GM06990 (cell line): ENCODE measurements around the gene CCDC51.
"Not testable (repeated sequence)": the region's sequence is repeated elsewhere in the genome, so short reads cannot be mapped to it uniquely, and the experiment has no call there.

Experiments
- DNase-seq: peaks from one replicate; pipeline ENCODE4 v3.0.0-alpha.2; 2011; ENCODE audit not compliant: insufficient read length; ENCODE audit errors: extremely low read depth
- H3K27me3 ChIP-seq: replicated peaks from 2 replicates; pipeline ENCODE4 v1.6.0; 2011; ENCODE audit warnings: low read length; ENCODE audit not compliant: control insufficient read depth, insufficient read depth
- H3K36me3 ChIP-seq: 2 replicates; pipeline ENCODE4 v1.5.1; 2011; ENCODE audit warnings: low read length; ENCODE audit not compliant: control insufficient read depth, insufficient read depth
- H3K4me3 ChIP-seq: replicated peaks from 2 replicates; pipeline ENCODE4 v1.5.1; 2011; ENCODE audit warnings: low read depth, mild to moderate bottlenecking, control low read depth, low read length
- TF ChIP-seq, protein P1 (sequence below): IDR thresholded peaks from 2 replicates; pipeline ENCODE4 v1.5.1; 2011; ENCODE audit warnings: low read length, control low read depth, mild to moderate bottlenecking, inconsistent platforms; ENCODE audit not compliant: insufficient read depth, poor library complexity, severe bottlenecking

The CCDC51 gene, protein sequence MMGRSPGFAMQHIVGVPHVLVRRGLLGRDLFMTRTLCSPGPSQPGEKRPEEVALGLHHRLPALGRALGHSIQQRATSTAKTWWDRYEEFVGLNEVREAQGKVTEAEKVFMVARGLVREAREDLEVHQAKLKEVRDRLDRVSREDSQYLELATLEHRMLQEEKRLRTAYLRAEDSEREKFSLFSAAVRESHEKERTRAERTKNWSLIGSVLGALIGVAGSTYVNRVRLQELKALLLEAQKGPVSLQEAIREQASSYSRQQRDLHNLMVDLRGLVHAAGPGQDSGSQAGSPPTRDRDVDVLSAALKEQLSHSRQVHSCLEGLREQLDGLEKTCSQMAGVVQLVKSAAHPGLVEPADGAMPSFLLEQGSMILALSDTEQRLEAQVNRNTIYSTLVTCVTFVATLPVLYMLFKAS

DNA sequence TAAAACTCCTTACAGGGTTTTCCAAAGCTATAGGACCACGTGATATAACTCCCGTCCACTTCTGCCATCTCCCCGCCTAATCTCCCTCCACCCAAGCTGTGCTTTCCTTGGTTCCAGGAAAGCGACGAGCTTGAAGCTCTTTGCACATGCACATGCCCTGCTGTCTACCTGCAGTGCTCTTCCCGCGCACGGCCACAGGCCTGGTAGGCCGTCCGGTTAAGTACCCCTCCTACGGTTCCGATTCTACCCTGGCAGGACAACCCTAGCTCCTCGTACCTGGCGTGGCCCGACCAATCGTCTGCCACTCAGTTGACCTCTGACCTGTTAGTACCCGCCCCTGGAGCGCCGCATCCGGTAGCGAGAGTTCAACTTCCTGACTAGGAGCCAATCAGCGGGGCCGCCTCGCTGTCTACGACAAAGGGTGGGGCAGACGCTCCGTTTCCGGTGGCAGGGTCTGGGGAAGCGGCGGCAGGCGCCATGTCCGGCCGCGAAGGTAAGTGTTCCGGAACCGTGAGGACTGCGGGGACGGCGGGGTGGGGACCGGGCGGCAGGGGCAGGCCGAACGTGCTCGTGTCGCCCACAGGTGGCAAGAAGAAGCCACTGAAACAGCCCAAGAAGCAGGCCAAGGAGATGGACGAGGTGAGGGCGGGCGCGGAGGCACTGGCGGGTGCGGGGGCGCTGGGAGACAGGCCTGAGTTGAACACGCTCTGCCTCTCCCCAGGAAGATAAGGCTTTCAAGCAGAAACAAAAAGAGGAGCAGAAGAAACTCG lies at the start of gene CCDC51, which contains the start of gene TMA7:
Gene CCDC51, minus strand, starts transcription at position 300 of the 770 bp plus-strand sequence. CDS start 4,991 bp downstream, outside the sequence.
Gene TMA7, plus strand, starts transcription at position 438 of the 770 bp plus-strand sequence. Its CDS starts 40 bp downstream, at position 478.
- peaks cover 12% of the 10 kb centered on the region for H3K36me3 ChIP-seq
- TF ChIP-seq, protein P1, sequence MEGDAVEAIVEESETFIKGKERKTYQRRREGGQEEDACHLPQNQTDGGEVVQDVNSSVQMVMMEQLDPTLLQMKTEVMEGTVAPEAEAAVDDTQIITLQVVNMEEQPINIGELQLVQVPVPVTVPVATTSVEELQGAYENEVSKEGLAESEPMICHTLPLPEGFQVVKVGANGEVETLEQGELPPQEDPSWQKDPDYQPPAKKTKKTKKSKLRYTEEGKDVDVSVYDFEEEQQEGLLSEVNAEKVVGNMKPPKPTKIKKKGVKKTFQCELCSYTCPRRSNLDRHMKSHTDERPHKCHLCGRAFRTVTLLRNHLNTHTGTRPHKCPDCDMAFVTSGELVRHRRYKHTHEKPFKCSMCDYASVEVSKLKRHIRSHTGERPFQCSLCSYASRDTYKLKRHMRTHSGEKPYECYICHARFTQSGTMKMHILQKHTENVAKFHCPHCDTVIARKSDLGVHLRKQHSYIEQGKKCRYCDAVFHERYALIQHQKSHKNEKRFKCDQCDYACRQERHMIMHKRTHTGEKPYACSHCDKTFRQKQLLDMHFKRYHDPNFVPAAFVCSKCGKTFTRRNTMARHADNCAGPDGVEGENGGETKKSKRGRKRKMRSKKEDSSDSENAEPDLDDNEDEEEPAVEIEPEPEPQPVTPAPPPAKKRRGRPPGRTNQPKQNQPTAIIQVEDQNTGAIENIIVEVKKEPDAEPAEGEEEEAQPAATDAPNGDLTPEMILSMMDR: no peak
- peak; percentile 94 for DNase-seq

DNA sequence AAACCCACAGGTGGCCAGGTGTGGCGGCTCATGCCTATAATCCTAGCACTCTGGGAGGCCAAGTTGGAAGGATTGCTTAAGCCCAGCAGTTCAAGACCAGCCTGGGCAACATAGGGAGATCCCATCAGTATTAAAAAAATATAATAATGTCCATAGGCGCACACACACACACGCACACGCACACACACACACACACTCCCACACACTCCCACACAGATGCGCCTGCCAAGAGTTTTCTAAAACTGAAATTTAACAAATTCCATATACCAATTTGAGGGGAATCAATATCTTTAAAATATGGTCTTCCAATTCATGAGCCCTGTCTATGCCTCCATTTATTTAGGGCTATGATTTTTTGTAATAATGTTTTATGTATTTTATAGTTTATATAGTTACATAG lies 47.0 kb upstream of the CCDC51 start:
- DNase-seq: no peak
- Histone ChIP-seq H3K4me3 (no peak overlapping the region), H3K36me3 (no peaks in the 10 kb centered on the region), H3K27me3 (no peaks in the 10 kb centered on the region)
- TF ChIP-seq, protein P1: no peak

More for the DNA sequence above, at the start of gene CCDC51, which contains the start of gene TMA7:
- no peaks in the 10 kb centered on the region for H3K27me3 ChIP-seq
- H3K4me3 ChIP-seq: peak within 1 kb of the TSS; percentile 99

DNA sequence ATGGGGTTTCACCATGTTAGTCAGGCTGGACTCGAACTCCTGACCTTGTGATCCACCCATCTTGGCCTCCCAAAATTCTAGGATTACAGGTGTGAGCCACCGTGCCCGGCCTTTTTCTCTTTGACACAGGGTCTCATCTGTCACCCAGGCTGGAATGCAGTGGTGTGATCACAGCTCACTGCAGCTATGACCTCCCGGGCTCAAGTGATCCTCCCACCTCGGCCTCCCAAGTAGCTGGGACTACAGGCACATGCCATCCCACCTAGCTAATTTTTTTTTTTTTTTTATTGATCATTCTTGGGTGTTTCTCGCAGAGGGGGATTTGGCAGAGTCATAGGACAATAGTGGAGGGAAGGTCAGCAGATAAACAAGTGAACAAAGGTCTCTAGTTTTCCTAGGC lies 42.9 kb upstream of the CCDC51 start:
- not testable (repeated sequence) for H3K27me3 ChIP-seq, H3K36me3 ChIP-seq, DNase-seq, H3K4me3 ChIP-seq

DNA sequence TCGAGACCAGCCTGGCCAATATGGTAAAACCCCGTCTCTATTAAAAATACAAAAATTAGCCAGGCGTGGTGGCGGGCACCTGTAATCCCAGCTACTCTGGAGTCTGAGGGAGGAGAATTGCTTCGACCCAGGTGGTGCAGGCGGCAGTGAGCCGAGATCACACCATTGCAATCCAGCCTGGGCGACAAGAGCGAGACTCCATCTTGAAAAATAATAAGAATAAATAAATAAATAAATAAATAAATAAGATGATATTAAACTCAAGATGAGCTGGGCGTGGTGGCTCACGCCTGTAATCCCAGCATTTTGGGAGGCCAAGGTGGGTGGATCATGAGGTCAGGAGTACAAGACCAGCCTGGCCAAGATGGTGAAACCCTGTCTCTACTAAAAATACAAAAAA lies 41.0 kb upstream of the CCDC51 start:
- not testable (repeated sequence) for H3K27me3 ChIP-seq, H3K36me3 ChIP-seq, DNase-seq, H3K4me3 ChIP-seq

DNA sequence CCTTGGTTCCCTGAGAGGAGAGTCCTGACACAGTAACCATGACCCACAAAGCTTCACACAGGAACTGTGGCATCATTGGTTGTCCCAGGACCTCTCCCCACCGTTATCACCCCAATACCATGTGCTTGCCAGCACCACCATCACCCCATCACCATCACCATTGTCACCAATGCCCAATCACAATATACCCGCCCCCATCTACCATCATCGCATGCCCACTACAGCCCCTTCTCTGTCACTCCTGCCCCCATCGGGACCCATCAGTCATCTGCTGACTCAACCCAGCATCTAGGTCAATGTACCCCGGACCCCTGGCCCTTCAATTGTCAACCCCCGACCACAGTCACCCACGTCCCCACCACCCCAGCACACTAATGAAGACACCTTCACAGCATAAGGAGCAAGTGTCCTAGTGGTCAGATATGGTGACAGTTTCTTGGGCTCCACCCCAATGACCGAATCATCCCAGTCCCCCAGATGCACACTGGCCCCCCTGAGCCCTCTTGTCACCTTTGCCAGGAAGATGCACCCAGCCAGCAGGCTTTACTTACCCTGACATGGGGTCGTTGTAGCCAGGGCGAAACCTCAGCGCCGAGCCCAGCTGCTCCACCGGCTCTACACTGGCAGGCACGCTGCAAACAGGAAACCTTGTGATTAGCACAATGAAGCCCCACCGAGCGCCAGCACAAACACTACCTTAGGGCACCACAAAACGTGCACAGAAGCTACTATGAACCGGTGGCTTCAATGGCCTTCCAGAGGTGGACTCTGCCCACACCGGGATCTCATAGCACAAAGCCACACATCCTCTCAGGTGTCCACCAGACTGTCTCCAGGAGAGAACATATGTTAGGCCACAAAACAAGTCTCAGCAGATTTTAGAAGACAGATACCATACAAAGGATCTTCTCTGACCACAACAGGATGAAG lies 39.0 kb upstream of the CCDC51 start:
- H3K27me3 ChIP-seq: no peaks in the 10 kb centered on the region
- TF ChIP-seq, protein P1: no peak
- DNase-seq: peak; percentile 57
- H3K4me3 ChIP-seq: peak overlapping the region; percentile 42
- no peaks in the 10 kb centered on the region for H3K36me3 ChIP-seq

DNA sequence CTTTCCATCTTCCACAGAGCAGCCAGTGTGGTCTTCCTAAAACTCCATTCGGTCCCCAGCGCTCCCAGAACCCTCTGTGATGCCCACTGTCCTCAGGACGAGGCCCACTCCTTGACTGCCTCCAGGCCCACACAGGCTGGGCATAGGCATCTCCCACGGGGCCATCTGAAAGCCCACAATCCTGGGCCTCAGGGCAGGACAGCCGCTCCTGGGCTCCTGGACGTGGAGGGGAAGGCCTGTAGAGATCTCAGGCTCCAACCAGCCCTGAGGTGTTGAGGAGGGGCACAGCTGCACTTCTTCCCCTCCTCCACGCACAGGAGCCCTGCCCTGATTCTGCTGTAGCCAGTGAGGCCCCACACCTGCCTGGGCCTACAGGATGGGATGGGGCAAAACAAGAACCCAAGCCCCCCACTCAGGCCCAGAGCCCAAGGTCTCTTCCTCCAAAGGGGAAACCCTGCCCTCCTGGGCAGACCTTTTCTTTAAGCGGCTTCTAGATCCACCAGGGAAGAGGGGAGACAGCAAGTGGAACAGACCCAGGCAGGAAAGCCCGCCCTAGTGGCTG lies 38.1 kb upstream of the CCDC51 start:
- TF ChIP-seq, protein P1: no peak
- Histone ChIP-seq H3K36me3 (no peaks in the 10 kb centered on the region), H3K4me3 (no peak overlapping the region; the same call in none of the 2 replicates), H3K27me3 (no peaks in the 10 kb centered on the region)
- no peak for DNase-seq
